Hypothalamus (tissue), 51 donors: Measurements from ENCODE around the gene PLCB4.

Source experiments
- DNase-seq, 51 donors: peaks; one replicate each; lab custom pipeline; 2025; lab: John Stamatoyannopoulos, UW

The PLCB4 gene

DNA sequence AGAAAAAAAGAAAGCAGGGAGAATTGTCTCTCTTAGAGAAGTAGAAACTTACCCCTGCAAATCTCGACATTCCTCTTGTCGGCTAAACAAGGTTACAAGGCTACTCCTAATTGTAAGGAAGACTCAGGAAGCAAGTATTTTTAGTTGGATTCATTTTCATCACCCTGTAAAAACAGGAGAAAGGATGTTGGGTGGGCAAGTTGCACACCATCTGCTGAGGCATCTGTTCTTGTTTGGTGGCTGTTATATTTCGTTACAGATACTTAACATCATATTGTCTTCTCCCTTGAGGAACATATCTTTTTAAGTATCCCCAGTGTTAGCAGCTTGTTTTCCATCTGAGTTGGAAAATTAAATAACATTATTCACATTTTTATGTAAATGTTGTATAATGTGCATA lies 187.5 kb downstream of the PLCB4 start:
- DNase-seq = no peak

DNA sequence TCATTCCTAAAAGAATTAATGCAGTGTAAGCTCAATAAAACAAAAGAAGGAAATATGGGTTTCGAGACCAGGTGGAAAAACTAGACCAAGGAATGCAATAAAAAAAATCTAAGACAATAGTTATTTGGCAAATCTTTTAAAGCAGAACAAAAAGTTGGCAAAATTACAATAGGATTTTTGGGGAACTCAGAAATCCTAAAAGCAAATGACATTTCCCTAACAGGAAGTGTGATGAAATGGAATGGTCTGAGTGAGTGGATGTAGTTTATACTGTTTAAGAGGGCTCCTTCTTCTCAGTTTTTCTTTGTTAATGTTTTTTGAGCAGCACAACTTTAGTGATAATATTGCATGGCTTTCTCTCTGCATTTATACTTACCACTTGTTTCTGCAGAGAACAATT lies 190.0 kb downstream of the PLCB4 start:
- no peak for DNase-seq

DNA sequence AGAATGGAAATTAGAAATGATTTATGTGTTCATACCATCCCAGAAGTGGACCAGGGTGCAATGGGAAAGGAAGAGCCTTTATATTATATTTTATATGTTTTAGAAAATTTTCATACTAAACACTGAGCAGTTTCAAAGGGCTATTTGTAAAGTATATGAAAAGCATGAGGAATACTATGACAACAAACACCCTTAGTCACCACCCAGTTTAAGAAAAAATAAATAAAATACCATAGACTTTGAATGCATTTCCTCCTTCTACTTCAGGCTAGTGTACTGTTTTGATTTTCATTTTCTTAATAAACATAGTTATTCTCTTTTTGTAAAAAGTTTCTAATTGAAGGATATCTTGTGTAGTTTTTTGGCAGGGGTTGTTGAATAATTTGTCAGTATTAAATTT lies 191.1 kb downstream of the PLCB4 start:
- DNase-seq = no peak

GRCh38 chr20:9261781-9262180 lies 192.9 kb downstream of the PLCB4 start:
- no peak for DNase-seq

DNA sequence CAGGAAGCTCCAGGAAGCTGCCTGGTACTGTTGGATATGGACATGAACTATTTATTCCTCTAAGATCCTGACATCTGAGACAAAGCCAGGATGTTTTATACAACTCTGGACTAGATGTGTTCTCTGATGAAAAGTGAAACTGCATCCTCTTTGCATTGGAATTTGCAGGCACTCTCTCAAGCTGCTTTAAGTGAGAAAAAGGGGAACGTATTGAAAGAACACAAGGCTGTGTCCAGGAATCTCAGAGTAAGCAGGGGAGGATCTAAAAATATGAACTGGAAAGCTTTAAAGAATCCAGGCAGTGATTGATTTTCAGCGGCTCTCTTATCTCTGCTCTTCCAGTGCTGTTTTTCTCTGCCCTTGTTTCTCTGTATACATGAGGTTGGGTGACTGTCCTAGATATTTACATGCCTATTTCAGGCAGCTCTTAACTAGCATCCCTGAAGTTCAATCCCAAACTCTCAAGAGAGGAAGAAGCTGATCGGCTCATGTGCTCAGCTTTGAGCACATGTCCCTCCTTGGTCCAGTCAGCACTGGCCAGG lies 193.8 kb downstream of the PLCB4 start:
- no peak for DNase-seq

GRCh38 chr20:9269280-9269971 lies 200.5 kb downstream of the PLCB4 start:
- DNase-seq = no peak

DNA sequence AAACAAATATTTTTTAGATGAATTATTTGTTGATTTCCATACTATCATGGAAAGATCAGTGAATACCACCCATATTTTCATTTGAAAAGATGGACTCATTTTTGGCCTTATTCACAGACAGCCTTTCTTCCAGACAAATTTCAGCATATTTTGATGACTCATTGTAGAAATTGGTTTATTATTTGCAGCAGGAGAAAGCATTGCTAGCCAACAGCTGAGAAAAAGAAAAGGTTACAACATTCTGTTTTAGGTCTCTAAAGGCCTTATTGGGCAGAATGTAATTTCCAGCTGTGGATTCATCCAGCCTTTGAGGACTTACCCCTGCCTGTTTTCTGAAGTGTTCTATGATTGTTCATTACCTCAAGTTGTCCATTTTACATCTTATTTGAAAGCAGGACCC lies 201.9 kb downstream of the PLCB4 start:
- no peak for DNase-seq

- no peak for DNase-seq
These were observed 208.1 kb downstream of the PLCB4 start for GRCh38 chr20:9276966-9277468.

- DNase-seq = no peak
These were observed 211.1 kb downstream of the PLCB4 start for GRCh38 chr20:9279918-9280401.

GRCh38 chr20:9280666-9281065 lies 211.8 kb downstream of the PLCB4 start:
- DNase-seq = no peak

DNA sequence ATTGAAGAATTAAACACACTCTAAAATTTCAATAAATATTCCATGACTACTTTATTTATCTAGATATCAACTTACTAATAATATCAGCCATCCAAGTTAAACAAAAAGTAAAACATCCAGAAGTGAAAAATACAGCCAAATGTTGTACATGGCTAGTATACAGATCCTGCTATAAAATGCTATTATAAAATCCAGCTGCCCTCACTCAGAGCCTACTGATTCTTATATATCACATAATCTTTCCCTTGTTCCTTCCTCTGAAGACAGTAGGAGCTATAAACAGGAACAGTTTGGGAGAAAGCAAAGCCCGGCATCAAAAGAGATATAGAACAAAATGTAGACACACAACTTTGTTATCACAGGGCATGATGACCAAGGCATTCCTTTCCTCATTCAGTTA lies 212.9 kb downstream of the PLCB4 start:
- DNase-seq = no peak

GRCh38 chr20:9285617-9286016 lies 216.7 kb downstream of the PLCB4 start:
- DNase-seq = no peak

DNA sequence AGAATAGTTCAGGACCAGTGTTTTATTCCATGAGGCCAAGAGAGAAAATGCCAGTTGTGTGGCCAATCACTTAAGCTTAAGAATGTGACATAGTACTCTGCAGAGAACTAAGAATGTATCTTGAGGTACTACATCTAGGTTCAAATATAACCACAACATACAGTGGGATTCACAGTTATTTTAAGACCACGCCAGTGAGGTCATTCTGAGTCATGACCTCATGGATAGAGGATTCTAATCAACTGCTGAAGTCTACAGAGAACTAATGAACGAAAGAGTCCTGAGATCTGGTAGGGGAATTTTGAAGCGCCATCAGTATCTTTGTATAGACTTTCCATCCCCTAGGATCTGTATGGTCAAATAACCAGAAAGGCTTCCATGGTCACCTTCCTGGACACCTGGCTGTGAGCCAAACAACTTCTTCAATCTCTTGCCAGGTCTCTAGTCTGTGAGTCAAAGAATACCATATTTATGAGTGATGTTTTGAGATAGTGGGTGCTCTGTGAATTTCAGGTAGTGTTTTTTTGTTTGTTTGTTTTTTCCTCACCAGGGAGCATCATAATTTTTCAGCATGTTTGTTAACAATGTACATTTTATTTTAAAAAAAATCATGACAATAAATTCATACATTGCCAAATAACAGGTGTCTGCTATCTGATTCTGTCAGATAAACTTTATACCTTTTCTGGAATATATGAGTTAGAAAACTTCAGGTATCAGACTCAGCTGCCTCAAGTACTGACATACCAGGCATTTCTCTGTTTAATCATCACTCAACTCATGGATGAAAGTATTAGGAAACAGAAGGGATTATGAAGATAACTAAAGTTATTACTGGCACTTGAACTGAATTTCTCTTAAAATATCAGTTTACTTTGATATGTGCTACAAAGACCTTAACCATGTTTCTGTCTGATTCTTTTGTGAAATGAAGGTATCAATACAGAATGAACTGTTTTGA lies 217.9 kb downstream of the PLCB4 start:
- DNase-seq = no peak

DNA sequence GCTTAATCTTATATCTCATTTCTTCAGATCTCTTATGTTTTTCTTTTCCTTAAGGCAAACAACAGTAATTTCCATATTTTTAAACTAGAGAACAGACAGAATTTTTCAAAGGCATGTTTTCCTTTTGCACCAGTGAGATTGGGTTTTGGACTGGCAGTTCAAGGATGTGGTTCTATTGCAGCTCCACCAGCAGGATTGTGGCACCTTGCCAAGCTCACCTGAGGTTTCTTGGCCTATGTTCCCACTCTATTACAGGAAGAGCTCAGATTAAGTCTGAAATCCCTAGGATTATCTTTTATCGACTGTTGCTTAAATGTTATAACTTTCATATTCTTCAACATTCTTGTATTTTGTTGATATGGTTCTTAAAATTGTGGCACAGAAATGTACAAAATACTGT lies 218.9 kb downstream of the PLCB4 start:
- no peak for DNase-seq

- DNase-seq = no peak
These were observed 221.4 kb downstream of the PLCB4 start for GRCh38 chr20:9290331-9290730.

GRCh38 chr20:9293145-9293544 lies 224.3 kb downstream of the PLCB4 start:
- no peak for DNase-seq

GRCh38 chr20:9294041-9294440 lies 225.2 kb downstream of the PLCB4 start:
- no peak for DNase-seq

DNA sequence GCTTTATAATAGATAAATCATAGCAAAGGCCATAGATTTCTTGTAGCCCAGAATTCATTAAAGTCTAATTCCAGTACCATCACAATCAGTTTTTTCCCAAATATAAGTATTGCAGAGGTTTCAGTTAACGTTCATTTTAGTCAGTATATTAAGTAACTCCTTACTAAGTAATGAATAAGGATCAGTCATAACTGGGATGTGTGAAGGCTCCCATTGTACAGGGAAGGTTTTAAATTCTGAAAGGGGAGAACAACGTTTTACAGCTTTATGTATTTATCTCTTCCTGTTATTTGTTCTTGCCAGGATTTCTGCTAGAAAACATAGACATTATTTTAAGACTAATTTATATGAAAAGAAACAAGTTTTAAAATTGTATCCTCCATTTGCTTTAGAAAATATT lies 230.0 kb downstream of the PLCB4 start:
- DNase-seq = no peak

DNA sequence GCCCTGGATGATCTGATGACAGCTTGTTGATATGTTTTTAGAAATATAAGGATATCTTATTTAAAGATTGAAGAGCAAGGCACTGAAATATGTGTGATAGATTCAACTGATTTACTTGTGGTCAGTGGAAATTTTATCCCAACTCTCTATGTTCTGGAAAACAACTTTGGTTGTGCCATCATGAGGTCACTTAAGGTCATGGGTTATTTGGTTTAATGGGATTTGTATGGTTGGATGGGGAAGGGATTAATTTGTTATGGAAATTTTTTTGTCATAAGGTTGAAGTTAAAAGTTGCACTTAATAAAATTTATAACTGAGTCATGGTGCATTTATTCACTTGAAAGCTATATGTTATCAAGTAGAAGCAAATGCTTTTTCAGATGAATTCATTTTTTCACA lies 231.2 kb downstream of the PLCB4 start:
- no peak for DNase-seq

GRCh38 chr20:9300534-9300933 lies 231.6 kb downstream of the PLCB4 start:
- DNase-seq = no peak
